ENCODE data around the gene SAE1. TPM values are rescaled to one million over a fixed set of nuclear protein-coding genes. Genes with fewer than 3 reads are reported as not detected.
"Not testable (repeated sequence)": the region's sequence is repeated elsewhere in the genome, so short reads cannot be mapped to it uniquely, and the experiment has no call there.

SAE1 gene
- total and polyA plus RNA-seq, 7 donors = 50.5 to 191 (median 109) TPM

- Histone ChIP-seq H3K4me3 (peak overlapping the region in 3 of 4 donors; percentile 71 to 91 (median 86)), H3K4me1 (peaks cover 0 to 57% (median 43%) of the 10 kb centered on the region in 4 donors), H3K36me3 (no peaks in the 10 kb centered on the region), H3K27me3 (no peaks in the 10 kb centered on the region), H3K9me3 (no peaks in the 10 kb centered on the region), H3K27ac (peak overlapping the region in 3 of 4 donors; percentile 92 to 98 (median 96))
- 89 to 94% methylated on average over 7 of the region's 7 CpGs for WGBS, 2 donors
- no peak for TF ChIP-seq POLR2A (IDR thresholded peaks at IDR 0.05)
- no peak for TF ChIP-seq CTCF (IDR thresholded peaks at IDR 0.05)
- TF ChIP-seq POLR2AphosphoS5 (IDR thresholded peaks at IDR 0.05) = no peak
- TF ChIP-seq EP300 (IDR thresholded peaks at IDR 0.05) = no peak
- DNase-seq = no peak
- intact Hi-C loops (cut with DNase I) = loop anchor here (5.0 kb wide), 1 partner anchor 110 kb away; no protein-coding TSS in a partner anchor
These were observed 1.7 kb downstream of the SAE1 start for GRCh38 chr19:47132194-47132852.

GRCh38 chr19:47133021-47133471, 2.4 kb downstream of the SAE1 start:
- WGBS, 2 donors = 91 to 94% methylated on average over 11 of the region's 11 CpGs
- Histone ChIP-seq H3K4me1 (peaks cover 0 to 57% (median 43%) of the 10 kb centered on the region in 4 donors), H3K4me3 (no peak overlapping the region), H3K36me3 (no peaks in the 10 kb centered on the region), H3K27me3 (no peaks in the 10 kb centered on the region), H3K27ac (peak overlapping the region in 3 of 4 donors; percentile 13 to 98 (median 92)), H3K9me3 (no peaks in the 10 kb centered on the region)
- TF ChIP-seq EP300 (IDR thresholded peaks at IDR 0.05) (no peak), CTCF (IDR thresholded peaks at IDR 0.05) (no peak), POLR2A (IDR thresholded peaks at IDR 0.05) (no peak), POLR2AphosphoS5 (IDR thresholded peaks at IDR 0.05) (no peak)
- intact Hi-C loops (cut with DNase I) = loop anchor here (5.0 kb wide), 1 partner anchor 109 kb away; no protein-coding TSS in a partner anchor
- DNase-seq = no peak

GRCh38 chr19:47134545-47134944, 3.9 kb downstream of the SAE1 start:
- H3K9me3 ChIP-seq = no peaks in the 10 kb centered on the region
- 38 to 65% methylated on average over 2 of the region's 2 CpGs for WGBS, 2 donors
- no peaks in the 10 kb centered on the region for H3K27me3 ChIP-seq
- intact Hi-C loops (cut with DNase I) = loop anchor here (5.0 kb wide), 1 partner anchor 108 kb away; no protein-coding TSS in a partner anchor
- H3K4me3 ChIP-seq = no peak overlapping the region
- no peak for DNase-seq
- H3K4me1 ChIP-seq = peaks cover 0 to 57% (median 43%) of the 10 kb centered on the region in 4 donors
- H3K36me3 ChIP-seq = no peaks in the 10 kb centered on the region
- H3K27ac ChIP-seq = peak overlapping the region in 3 of 4 donors; percentile 42 to 92 (median 54)
- no peak for TF ChIP-seq POLR2A (IDR thresholded peaks at IDR 0.05)

- WGBS, 2 donors = 91 to 95% methylated on average over 3 of the region's 3 CpGs
- intact Hi-C loops (cut with DNase I) = no loop called here
- no peak for TF ChIP-seq POLR2A (IDR thresholded peaks at IDR 0.05)
- TF ChIP-seq POLR2AphosphoS5 (IDR thresholded peaks at IDR 0.05) = no peak
- no peak for TF ChIP-seq CTCF (IDR thresholded peaks at IDR 0.05)
- TF ChIP-seq EP300 (IDR thresholded peaks at IDR 0.05) = no peak
- DNase-seq = no peak
- H3K27me3 ChIP-seq = no peaks in the 10 kb centered on the region
- no peak overlapping the region for H3K4me3 ChIP-seq
- peaks cover 0 to 57% (median 43%) of the 10 kb centered on the region in 4 donors for H3K4me1 ChIP-seq
- H3K36me3 ChIP-seq = no peaks in the 10 kb centered on the region
- peak overlapping the region in 3 of 4 donors; percentile 42 to 92 (median 54) for H3K27ac ChIP-seq
- no peaks in the 10 kb centered on the region for H3K9me3 ChIP-seq
These were observed 4.5 kb downstream of the SAE1 start for GRCh38 chr19:47135156-47135555.

GRCh38 chr19:47141252-47141651, 10.6 kb downstream of the SAE1 start:
- intact Hi-C loops (cut with DNase I); H3K27me3 ChIP-seq; H3K4me3 ChIP-seq; H3K9me3 ChIP-seq; DNase-seq: not testable (repeated sequence)
- peaks cover 0 to 21% (median 17%) of the 10 kb centered on the region in 4 donors for H3K36me3 ChIP-seq
- WGBS, 2 donors = 44 to 66% methylated on average over 7 of the region's 7 CpGs
- TF ChIP-seq EP300 (IDR thresholded peaks at IDR 0.05) (peak in 1 of 4 donors; percentile 49), POLR2AphosphoS5 (IDR thresholded peaks at IDR 0.05) (peak in 3 of 4 donors; percentile 22 to 71 (median 43))
- H3K4me1 ChIP-seq = peaks cover 0 to 66% (median 46%) of the 10 kb centered on the region in 4 donors
- peak overlapping the region; percentile 73 to 87 (median 82) for H3K27ac ChIP-seq
